ENCODE data around the gene PRKG2.

- TF ChIP-seq POLR2A (IDR thresholded peaks at IDR 0.05) = no peak
- no peak for TF ChIP-seq CTCF (IDR thresholded peaks at IDR 0.05)
Observed at GRCh38 chr4:81227138-81227537, 12.1 kb upstream of the PRKG2 start.
